GM13976 (cell line): ENCODE measurements around the gene SEMA3G.

Experiments used
- DNase-seq: peaks from one replicate; pipeline ENCODE4 v3.0.0; 2012; ENCODE audit warnings: low spot score
- in situ Hi-C: fragments of 300-500 bp; cut with MboI; formaldehyde crosslinking; loops from one replicate; pipeline ENCODE4 v1.12.0; 2022; ENCODE audit warnings: low sequenced_read_pairs, mixed read lengths, inconsistent platforms; ENCODE audit not compliant: unreplicated experiment
- TF ChIP-seq, protein P1 (sequence below): IDR thresholded peaks from 2 replicates; pipeline ENCODE4 v1.5.1; 2012; ENCODE audit warnings: borderline replicate concordance, mild to moderate bottlenecking; ENCODE audit not compliant: insufficient read depth; ENCODE audit errors: extremely low read depth, missing control alignments, control extremely low read depth

Gene SEMA3G

DNA sequence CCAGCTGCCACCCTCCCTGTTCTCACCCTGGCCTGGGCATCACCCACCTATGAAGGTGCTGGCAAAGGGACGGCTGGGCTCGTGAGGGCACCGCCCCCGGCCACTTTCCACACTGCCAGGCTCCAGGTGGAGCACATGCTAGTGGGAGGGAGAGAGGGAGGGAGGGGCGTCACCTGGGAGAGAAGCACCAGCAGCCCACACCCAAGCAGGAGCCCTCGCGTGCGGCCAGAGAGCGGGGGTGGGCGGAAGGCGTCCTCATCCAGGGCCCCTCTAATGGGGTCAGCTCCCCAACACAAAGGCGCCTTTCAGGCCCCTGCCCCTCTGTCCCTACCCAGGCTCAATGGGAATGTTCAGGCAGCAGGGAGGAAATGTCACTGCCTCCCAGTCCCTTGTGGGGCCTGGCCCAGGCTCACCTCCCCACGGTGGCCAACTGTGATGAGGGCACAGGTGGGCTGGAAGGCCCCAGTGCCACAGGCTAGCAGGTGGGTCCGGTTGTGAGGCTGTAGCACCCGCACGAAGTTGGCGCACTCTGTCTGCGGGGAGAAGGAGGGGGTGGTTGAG is 3.1 kb downstream of the SEMA3G start:
- no peak for DNase-seq
- TF ChIP-seq, protein P1, sequence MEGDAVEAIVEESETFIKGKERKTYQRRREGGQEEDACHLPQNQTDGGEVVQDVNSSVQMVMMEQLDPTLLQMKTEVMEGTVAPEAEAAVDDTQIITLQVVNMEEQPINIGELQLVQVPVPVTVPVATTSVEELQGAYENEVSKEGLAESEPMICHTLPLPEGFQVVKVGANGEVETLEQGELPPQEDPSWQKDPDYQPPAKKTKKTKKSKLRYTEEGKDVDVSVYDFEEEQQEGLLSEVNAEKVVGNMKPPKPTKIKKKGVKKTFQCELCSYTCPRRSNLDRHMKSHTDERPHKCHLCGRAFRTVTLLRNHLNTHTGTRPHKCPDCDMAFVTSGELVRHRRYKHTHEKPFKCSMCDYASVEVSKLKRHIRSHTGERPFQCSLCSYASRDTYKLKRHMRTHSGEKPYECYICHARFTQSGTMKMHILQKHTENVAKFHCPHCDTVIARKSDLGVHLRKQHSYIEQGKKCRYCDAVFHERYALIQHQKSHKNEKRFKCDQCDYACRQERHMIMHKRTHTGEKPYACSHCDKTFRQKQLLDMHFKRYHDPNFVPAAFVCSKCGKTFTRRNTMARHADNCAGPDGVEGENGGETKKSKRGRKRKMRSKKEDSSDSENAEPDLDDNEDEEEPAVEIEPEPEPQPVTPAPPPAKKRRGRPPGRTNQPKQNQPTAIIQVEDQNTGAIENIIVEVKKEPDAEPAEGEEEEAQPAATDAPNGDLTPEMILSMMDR, result no peak
- in situ Hi-C loops, result no loop called here

DNA sequence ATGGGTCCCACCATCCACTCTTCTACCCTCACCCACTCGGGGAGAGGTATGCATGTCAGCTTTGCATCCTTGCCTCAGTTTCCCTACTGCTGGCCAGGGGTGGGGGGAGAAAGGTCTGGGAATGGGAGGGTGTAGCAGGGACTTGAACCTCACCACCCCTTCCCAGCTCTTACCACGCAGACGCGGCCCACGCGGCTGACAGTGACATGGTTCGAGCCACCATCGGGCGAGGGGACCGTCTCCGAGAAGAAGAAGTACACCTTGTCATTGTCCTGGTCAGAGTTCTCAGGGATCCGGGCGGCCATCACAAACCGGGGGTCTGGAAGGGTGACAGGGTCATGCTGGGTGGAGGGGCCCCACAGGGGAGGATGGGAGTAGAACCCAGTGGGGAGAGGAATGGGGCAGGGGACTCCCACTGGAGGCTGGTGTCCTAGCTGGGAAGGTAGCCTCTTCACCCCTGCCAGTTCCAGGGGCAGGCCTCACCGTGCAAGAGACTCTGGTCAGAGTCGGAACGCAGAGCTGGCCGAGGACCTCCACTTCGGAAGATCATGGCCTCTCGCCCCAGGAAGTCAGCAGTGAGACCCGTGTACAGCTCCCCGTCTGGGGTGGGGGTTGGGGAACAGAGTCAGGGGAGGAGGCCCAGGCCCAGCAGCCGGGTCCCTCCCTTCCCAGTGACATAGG is 3.7 kb downstream of the SEMA3G start:
- in situ Hi-C loops, result no loop called here
- no peak for DNase-seq
- TF ChIP-seq, protein P1, result no peak

DNA sequence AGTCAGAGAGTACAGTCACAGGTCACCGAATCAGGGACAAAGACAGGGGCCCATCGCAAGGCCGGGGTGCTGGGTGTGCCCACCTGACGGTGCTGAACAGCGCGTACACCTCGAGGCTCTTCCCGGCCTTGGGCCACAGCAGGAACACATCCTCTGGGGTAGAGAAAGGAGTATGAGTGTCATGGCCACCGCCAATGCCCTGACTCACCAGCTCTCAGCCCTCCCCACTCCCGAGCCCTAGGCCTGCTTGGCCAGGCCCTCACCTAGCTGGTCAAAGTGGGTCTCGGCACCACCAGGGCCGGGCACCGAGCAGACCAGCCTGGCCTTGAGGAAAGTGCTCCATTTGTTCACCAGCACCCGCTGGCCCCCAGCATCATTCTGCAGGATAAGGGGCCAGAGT is 4.2 kb downstream of the SEMA3G start:
- no peak for DNase-seq
- TF ChIP-seq, protein P1, result no peak
- in situ Hi-C loops, result no loop called here

DNA sequence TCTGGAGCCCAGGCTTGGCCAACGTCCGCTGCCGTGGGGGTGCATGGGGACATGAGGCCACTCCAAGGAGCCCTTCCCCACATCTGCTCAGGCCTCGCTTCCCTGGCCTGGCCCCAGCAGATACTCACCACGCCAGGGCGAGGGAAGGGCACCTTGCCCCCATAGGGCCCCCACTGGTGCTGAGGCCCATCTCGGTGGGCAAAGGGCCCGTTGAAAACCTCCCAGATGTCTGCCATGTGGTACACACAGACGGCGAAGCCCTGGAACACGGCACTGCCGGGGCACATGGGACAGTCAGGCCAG is 4.7 kb downstream of the SEMA3G start:
- in situ Hi-C loops, result no loop called here

DNA sequence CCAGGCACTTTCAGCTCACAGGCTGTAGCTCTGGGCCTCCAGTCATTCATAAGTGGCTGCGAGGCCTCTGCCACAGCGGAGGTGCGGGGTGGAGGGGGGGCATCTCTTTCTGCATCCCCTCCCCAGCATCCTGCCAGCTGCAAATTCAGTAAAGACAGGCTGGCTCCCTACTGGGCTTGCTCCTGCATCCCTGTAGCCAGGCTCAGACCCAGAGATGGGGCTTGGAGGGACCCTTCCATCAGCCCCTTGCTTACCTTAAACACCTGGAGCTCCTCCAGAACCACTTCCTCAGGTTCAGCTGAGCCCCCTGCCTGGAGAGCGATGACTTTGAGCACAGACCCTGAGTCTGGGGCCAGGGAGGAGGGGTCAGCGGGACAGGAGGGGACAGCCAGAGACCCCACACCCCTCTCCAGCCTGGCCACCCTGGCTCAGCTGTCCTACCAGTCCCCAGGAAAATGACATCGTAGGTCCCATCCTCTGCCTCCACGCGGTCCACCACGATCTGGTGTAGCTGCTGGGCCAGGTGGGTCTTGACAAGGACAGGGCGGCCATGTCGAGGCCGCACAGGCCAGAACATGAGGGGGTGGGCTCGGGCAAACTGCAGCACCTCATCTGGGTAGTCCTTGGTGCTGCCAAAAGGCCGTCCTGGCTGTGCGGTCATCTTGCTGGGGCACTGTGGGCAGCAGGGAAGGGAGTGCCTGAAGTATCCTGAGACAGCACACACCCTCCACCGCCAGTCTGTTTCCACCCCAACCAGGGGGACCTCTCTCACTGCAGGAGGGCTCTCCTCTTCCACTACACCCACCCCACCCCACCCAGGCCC is 5.3 kb downstream of the SEMA3G start:
- in situ Hi-C loops, result no loop called here
- DNase-seq, result no peak
- TF ChIP-seq, protein P1, result no peak

More for the DNA sequence above, 4.7 kb downstream of the SEMA3G start:
- no peak for DNase-seq
- TF ChIP-seq, protein P1, result no peak

DNA sequence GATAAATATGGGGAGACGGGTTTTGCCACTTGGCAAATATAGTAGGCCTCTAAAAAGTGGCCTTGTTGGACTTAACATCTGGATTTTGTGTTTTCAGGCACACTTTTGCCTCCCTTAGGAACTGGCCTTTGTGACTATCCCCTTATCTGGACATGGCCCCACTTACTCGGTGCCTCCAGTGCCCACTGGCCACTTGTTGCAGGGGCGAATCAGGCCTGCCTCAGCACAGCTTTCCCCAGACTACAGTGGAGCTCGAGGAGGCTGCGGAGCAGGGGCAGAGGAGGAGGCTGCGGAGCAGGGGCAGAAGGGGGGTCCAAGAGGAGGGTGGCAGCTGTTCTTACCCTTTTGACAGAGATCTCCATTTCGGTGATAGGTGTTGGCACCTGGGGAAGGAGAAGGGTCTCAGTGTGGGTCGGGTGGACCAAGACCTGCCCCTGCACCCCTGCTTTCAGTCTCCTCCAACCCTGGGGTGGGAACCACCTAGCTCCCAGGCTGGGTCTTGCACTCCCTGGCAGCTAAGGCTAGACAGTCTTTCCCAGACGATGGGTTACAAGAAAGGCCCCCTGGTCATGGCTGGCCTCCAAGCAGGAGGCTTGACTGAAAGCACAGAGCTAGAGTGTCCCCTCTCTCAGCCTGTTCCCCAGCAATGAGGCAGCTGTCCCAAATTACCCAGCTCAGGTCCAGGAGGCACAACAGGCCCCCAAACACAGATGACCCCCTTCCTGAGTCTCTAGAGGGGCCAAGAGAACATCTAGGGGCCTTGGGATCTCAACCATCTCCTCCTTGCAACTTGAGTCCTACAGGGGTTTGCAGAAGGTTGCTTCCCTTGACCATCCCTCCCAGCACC is 6.1 kb downstream of the SEMA3G start:
- TF ChIP-seq, protein P1, result no peak
- DNase-seq, result no peak
- in situ Hi-C loops, result no loop called here
